ENCODE data around the gene HFE.
A peak's percentile ranks its signal among the peaks of the same experiment; 100 is the strongest.

HFE gene

GRCh38 chr6:26087284-26088115 is at the start of gene HFE (continued):
- TF ChIP-seq ZNF350 (tag by site-specific recombination; IDR thresholded peaks at IDR 0.05) (no peak), ZNF621 (tag by site-specific recombination; IDR thresholded peaks at IDR 0.05) (no peak), ZNF398 (tag by site-specific recombination; IDR thresholded peaks at IDR 0.05) (no peak), ZNF132 (tag by site-specific recombination; IDR thresholded peaks at IDR 0.05; ENCODE audit: borderline replicate concordance) (no peak), ZNF670 (tag by site-specific recombination; IDR thresholded peaks at IDR 0.05; ENCODE audit: low read depth) (no peak), ZSCAN23 (tag by site-specific recombination; IDR thresholded peaks at IDR 0.05) (no peak), ZBTB20 (tag by site-specific recombination; IDR thresholded peaks at IDR 0.05) (peak; percentile 44; the same call in 1 of the 2 replicates), ZNF2 (tag by site-specific recombination; IDR thresholded peaks at IDR 0.05) (no peak), ZBTB26 (tag by site-specific recombination; optimal IDR thresholded peaks at IDR 0.05) (peak; percentile 31), OVOL3 (tag by site-specific recombination; IDR thresholded peaks at IDR 0.05) (no peak), ZFP41 (tag by site-specific recombination; IDR thresholded peaks at IDR 0.05; ENCODE audit: borderline replicate concordance) (no peak), MYNN (tag by site-specific recombination; IDR thresholded peaks at IDR 0.05; ENCODE audit: borderline replicate concordance) (no peak)
- TF ChIP-seq, protein P1, sequence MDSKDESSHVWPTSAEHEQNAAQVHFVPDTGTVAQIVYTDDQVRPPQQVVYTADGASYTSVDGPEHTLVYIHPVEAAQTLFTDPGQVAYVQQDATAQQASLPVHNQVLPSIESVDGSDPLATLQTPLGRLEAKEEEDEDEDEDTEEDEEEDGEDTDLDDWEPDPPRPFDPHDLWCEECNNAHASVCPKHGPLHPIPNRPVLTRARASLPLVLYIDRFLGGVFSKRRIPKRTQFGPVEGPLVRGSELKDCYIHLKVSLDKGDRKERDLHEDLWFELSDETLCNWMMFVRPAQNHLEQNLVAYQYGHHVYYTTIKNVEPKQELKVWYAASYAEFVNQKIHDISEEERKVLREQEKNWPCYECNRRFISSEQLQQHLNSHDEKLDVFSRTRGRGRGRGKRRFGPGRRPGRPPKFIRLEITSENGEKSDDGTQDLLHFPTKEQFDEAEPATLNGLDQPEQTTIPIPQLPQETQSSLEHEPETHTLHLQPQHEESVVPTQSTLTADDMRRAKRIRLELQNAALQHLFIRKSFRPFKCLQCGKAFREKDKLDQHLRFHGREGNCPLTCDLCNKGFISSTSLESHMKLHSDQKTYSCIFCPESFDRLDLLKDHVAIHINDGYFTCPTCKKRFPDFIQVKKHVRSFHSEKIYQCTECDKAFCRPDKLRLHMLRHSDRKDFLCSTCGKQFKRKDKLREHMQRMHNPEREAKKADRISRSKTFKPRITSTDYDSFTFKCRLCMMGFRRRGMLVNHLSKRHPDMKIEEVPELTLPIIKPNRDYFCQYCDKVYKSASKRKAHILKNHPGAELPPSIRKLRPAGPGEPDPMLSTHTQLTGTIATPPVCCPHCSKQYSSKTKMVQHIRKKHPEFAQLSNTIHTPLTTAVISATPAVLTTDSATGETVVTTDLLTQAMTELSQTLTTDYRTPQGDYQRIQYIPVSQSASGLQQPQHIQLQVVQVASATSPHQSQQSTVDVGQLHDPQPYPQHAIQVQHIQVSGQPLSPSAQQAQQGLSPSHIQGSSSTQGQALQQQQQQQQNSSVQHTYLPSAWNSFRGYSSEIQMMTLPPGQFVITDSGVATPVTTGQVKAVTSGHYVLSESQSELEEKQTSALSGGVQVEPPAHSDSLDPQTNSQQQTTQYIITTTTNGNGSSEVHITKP (tag by site-specific recombination; IDR thresholded peaks at IDR 0.05): peak; percentile 87

DNA sequence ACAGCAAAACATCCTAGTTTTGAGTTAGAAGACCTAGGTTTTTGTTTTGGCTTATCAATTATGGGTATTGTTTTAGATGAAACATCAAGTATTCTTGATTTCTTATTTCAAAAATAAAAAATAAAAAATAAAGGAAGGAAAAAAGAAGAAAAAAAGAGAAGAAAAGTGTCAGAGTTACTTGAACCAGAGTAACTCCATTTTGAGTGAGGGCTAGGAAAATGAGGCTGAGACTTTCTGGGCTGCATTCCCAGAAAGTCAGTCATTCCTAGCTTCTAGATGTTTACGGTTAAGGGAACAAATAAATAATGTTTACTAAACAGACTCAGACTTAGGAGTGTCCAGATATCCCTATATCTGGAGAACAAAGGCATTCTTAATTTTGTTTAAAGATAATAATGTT is 45.3 kb upstream of the HFE start:
- no peak overlapping the region for H3K4me3 ChIP-seq (ENCODE audit: low read depth, low read length)
- H3K27ac ChIP-seq (ENCODE audit: extremely low read depth, low read depth, low read length): no peak overlapping the region
- ChIA-PET POLR2A (interaction anchor here (1.0 to 3.2 kb wide), 2 partner anchors 10 to 15 kb away, joined by 3 to 12 read pairs; a partner anchor contains a TSS), CTCF (interaction anchor here (1.0 kb wide), 1 partner anchor 24 kb away, joined by 3 read pairs; no protein-coding TSS in a partner anchor)
- H3K9me3 ChIP-seq (ENCODE audit: control insufficient read depth, insufficient read depth, low read depth, low read length): no peaks in the 10 kb centered on the region
- H3K4me1 ChIP-seq (ENCODE audit: control insufficient read depth, insufficient read depth, low read length): no peaks in the 10 kb centered on the region
- H3K36me3 ChIP-seq (ENCODE audit: control insufficient read depth in 2 of 2, insufficient read depth in 1 of 2, low read length in 2 of 2): no peaks in the 10 kb centered on the region
- TF ChIP-seq SP3 (tag by site-specific recombination; IDR thresholded peaks at IDR 0.05) (no peak), ZNF362 (tag by site-specific recombination; IDR thresholded peaks at IDR 0.05) (no peak), KLF16 (tag by site-specific recombination; IDR thresholded peaks at IDR 0.05) (no peak), YY2 (tag by site-specific recombination; IDR thresholded peaks at IDR 0.05) (no peak), ZNF792 (tag by site-specific recombination; IDR thresholded peaks at IDR 0.05) (no peak), ZNF302 (tag by site-specific recombination; IDR thresholded peaks at IDR 0.05; ENCODE audit: low read depth) (no peak), SETDB1 (IDR thresholded peaks at IDR 0.05; ENCODE audit: insufficient read length, low read length) (no peak), ZNF148 (tag by site-specific recombination; IDR thresholded peaks at IDR 0.05; ENCODE audit: borderline replicate concordance) (no peak), MZF1 (tag by site-specific recombination; IDR thresholded peaks at IDR 0.05; ENCODE audit: borderline replicate concordance) (no peak), ZNF248 (tag by site-specific recombination; IDR thresholded peaks at IDR 0.05) (no peak), HOXC10 (CRISPR knock-in tag; IDR thresholded peaks at IDR 0.05) (no peak), GFI1B (tag by site-specific recombination; IDR thresholded peaks at IDR 0.05) (no peak), GLI2 (tag by site-specific recombination; IDR thresholded peaks at IDR 0.05; ENCODE audit: borderline replicate concordance, low read depth) (no peak), ZNF211 (tag by site-specific recombination; IDR thresholded peaks at IDR 0.05; ENCODE audit: low read depth) (no peak)
